ENCODE results near the gene ABTB2.

GRCh38 chr11:34199525-34199924, 158.3 kb downstream of the ABTB2 start:
- TF ChIP-seq USF2 (IDR thresholded peaks at IDR 0.05; ENCODE audit: borderline replicate concordance, low read depth, low read length) (no peak), SP1 (IDR thresholded peaks at IDR 0.05; ENCODE audit: low read depth, low read length) (no peak), KDM1A (IDR thresholded peaks at IDR 0.05; ENCODE audit: borderline replicate concordance) (no peak), TAF1 (IDR thresholded peaks at IDR 0.05; ENCODE audit: borderline replicate concordance, low read depth, low read length) (no peak), BRCA1 (IDR thresholded peaks at IDR 0.05; ENCODE audit: low read depth, low read length) (no peak), CTCF (IDR thresholded peaks at IDR 0.05 in 2 of 3, conservative IDR thresholded peaks at IDR 0.05 in 1 of 3; ENCODE audit: control insufficient read depth in 2 of 3, extremely low read depth in 1 of 3, insufficient read depth in 1 of 3, low read depth in 3 of 3, low read length in 3 of 3) (no peak), ATF3 (IDR thresholded peaks at IDR 0.05; ENCODE audit: borderline replicate concordance, extremely low read depth, low read depth, low read length) (no peak), DPF2 (IDR thresholded peaks at IDR 0.05) (no peak), SRF (IDR thresholded peaks at IDR 0.05; ENCODE audit: low read depth in 2 of 2, low read length in 2 of 2) (no peak), FOXM1 (IDR thresholded peaks at IDR 0.05; ENCODE audit: low read depth, low read length) (no peak), SPI1 (IDR thresholded peaks at IDR 0.05; ENCODE audit: borderline replicate concordance, insufficient read depth, low read depth, low read length) (no peak), NFYB (IDR thresholded peaks at IDR 0.05; ENCODE audit: insufficient read depth, low read depth, low read length) (no peak), POLR2AphosphoS5 (IDR thresholded peaks at IDR 0.05; ENCODE audit: low read length) (no peak)
